ENCODE results near the gene ACAP3. TPM values are rescaled to one million over a fixed set of nuclear protein-coding genes. Genes with fewer than 3 reads are reported as not detected.

The ACAP3 gene
- total RNA-seq, 4 donors from 2014 or later, result 18.4 to 31.9 (median 25.8) TPM

DNA sequence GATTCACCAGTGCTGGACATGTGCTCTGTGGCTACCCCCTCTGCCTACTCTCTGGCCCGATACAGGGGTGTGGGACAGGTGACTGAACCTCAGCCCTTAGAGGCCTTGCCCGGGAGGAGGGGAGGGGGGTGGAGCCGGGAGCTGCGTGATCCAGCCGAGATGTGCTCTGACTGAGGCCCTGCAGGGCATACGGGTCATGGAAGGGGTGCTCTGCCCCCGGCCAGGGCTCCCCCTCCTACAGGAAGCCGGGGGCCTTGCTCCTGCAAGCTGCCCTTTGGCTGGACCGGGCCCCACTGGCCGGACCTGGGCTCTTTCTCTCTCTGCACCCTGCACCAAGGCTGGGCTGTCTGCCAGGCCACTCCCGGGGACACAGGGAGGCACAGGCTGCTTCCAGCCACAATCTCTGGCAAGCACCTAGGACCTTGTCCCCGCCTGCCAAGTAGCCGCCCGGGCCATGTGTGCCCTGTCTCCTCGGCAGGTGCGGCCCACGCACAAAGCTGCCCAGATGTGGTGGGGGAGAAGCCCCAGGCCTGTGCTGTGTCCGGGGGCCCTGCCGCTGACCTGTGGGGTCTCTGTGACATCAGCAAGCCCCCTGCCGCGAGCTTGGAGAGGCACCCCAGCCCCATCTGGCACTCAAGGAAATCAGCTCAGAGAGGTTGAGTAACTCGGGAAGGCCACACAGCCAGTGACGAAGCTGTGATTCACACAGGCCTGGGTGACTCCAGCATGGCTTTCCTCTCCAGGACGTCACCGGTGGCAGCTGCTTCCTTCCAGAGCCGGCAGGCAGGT lies 26.0 kb downstream of the ACAP3 start:
- Histone ChIP-seq H3K36me3 (no peaks in the 10 kb centered on the region), H3K27ac (peak overlapping the region in 1 of 4 donors; percentile 42), H3K4me1 (peaks cover 0 to 6% of the 10 kb centered on the region in 2 donors), H3K4me3 (no peak overlapping the region), H3K9me3 (no peaks in the 10 kb centered on the region), H3K27me3 (peaks cover 12 to 23% (median 14%) of the 10 kb centered on the region in 3 donors)
- in situ Hi-C loops (cut with MboI; ENCODE audit: low sequenced_read_pairs in 4 of 4) (no loop called here), intact Hi-C loops (cut with DNase I; ENCODE audit: low total_unique reads) (no loop called here)
- no peak for TF ChIP-seq CTCF (IDR thresholded peaks at IDR 0.05 in 4 of 5, conservative IDR thresholded peaks at IDR 0.05 in 1 of 5)
- TF ChIP-seq POLR2A (IDR thresholded peaks at IDR 0.05), result no peak
- DNase-seq, result peak; percentile 60 to 76
- ATAC-seq, result peak; percentile 50 to 79

- Histone ChIP-seq H3K4me1 (peaks cover 0 to 6% of the 10 kb centered on the region in 2 donors), H3K9me3 (no peaks in the 10 kb centered on the region), H3K27me3 (peaks cover 4 to 15% (median 6%) of the 10 kb centered on the region in 3 donors), H3K27ac (no peak overlapping the region), H3K4me3 (no peak overlapping the region), H3K36me3 (no peaks in the 10 kb centered on the region)
- DNase-seq (no peak), ATAC-seq (no peak)
- in situ Hi-C loops (cut with MboI; ENCODE audit: low sequenced_read_pairs in 4 of 4) (no loop called here), intact Hi-C loops (cut with DNase I; ENCODE audit: low total_unique reads) (no loop called here)
- TF ChIP-seq POLR2A (IDR thresholded peaks at IDR 0.05) (no peak), CTCF (IDR thresholded peaks at IDR 0.05 in 4 of 5, conservative IDR thresholded peaks at IDR 0.05 in 1 of 5) (no peak)
These were observed 26.8 kb downstream of the ACAP3 start for GRCh38 chr1:1280782-1281481.

DNA sequence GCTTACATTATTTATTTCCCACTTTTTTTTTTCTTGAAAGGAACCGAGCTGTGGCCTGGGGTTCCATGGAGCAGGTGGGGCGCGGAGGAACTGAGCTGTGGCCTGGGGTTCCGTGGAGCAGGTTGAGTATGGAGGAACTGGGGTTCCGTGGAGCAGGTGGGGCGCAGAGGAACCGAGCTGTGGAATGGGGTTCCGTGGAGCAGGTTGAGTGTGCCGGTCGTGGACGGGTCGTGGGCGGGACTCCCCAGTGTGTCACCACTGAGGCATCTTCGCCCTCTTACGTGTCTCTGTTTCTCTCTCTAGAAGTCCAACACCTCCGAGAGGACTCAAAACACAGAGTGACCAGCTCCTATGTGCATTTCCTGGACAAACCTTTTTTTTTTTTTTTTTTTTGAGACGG lies 28.7 kb downstream of the ACAP3 start:
- Histone ChIP-seq H3K36me3 (no peaks in the 10 kb centered on the region), H3K4me3 (no peak overlapping the region), H3K27me3 (no peaks in the 10 kb centered on the region), H3K27ac (no peak overlapping the region), H3K9me3 (no peaks in the 10 kb centered on the region), H3K4me1 (peaks cover 7 to 13% of the 10 kb centered on the region in 2 donors)
- DNase-seq, result no peak
- in situ Hi-C loops (cut with MboI; ENCODE audit: low sequenced_read_pairs in 4 of 4), result no loop called here
- no peak for ATAC-seq
- intact Hi-C loops (cut with DNase I; ENCODE audit: low total_unique reads), result no loop called here
- no peak for TF ChIP-seq POLR2A (IDR thresholded peaks at IDR 0.05)

DNA sequence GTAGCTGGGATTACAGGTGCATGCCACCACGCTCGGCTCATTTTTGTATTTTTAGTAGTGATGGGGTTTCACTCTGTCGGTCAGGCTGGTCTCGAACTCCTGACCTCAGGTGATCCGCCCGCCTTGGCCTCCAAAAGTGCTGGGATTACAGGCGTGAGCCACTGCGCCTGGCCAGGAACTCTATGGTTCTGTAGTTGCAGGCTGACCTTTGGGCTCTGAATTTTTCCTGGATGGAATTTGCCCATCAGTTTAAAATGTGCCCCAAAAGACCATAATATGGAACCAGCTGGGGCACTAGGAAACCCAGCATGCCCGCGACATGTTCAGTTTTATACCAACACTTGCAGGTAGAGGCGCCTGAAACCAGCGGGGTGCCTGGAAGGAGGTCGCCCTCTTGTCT lies 29.1 kb downstream of the ACAP3 start:
- H3K36me3 ChIP-seq, result no peaks in the 10 kb centered on the region
- TF ChIP-seq CTCF (IDR thresholded peaks at IDR 0.05 in 4 of 5, conservative IDR thresholded peaks at IDR 0.05 in 1 of 5) (no peak), POLR2A (IDR thresholded peaks at IDR 0.05) (no peak)
- no peaks in the 10 kb centered on the region for H3K9me3 ChIP-seq
- DNase-seq (no peak), ATAC-seq (no peak)
- H3K27ac ChIP-seq, result no peak overlapping the region
- no peaks in the 10 kb centered on the region for H3K27me3 ChIP-seq
- in situ Hi-C loops (cut with MboI; ENCODE audit: low sequenced_read_pairs in 4 of 4) (no loop called here), intact Hi-C loops (cut with DNase I; ENCODE audit: low total_unique reads) (no loop called here)
- H3K4me1 ChIP-seq, result peaks cover 7 to 13% of the 10 kb centered on the region in 2 donors
- no peak overlapping the region for H3K4me3 ChIP-seq

GRCh38 chr1:1275836-1276235 lies 31.9 kb downstream of the ACAP3 start:
- ATAC-seq (no peak), DNase-seq (no peak)
- no peaks in the 10 kb centered on the region for H3K27me3 ChIP-seq
- peaks cover 26 to 28% of the 10 kb centered on the region in 2 donors for H3K4me1 ChIP-seq
- no peak overlapping the region for H3K4me3 ChIP-seq
- H3K36me3 ChIP-seq, result no peaks in the 10 kb centered on the region
- TF ChIP-seq CTCF (IDR thresholded peaks at IDR 0.05 in 4 of 5, conservative IDR thresholded peaks at IDR 0.05 in 1 of 5) (no peak), POLR2A (IDR thresholded peaks at IDR 0.05) (no peak)
- no peak overlapping the region for H3K27ac ChIP-seq
- H3K9me3 ChIP-seq, result no peaks in the 10 kb centered on the region
- in situ Hi-C loops (cut with MboI; ENCODE audit: low sequenced_read_pairs in 4 of 4), result no loop called here
- intact Hi-C loops (cut with DNase I; ENCODE audit: low total_unique reads), result no loop called here

All from gastrocnemius medialis (tissue), 4 donors.